Activated T-cell treated with anti-CD3 and anti-CD28 coated beads for 1 hour (primary cell): ENCODE data around the gene DTX2.
A peak's percentile ranks its signal among the peaks of the same experiment; 100 is the strongest.
"Not testable (repeated sequence)": the region's sequence is repeated elsewhere in the genome, so short reads cannot be mapped to it uniquely, and the experiment has no call there.

Experiments used
- DNase-seq: peaks from one replicate; pipeline ENCODE4 v3.0.0-alpha.2; 2020; ENCODE audit warnings: low read depth

DTX2 gene

GRCh38 chr7:76461464-76462101 lies at the start of gene DTX2:
Gene DTX2 (plus strand): TSS chr7:76461709. CDS start chr7:76480510, 18,801 bp downstream.
- peak; percentile 20 for DNase-seq

- no peak for DNase-seq
These were observed 49.3 kb upstream of the DTX2 start for GRCh38 chr7:76412249-76412648.

GRCh38 chr7:76417654-76418310 lies 43.7 kb upstream of the DTX2 start:
- DNase-seq = not testable (repeated sequence)

GRCh38 chr7:76421097-76421496 lies 40.4 kb upstream of the DTX2 start:
- DNase-seq = not testable (repeated sequence)

GRCh38 chr7:76423666-76424412 lies 37.7 kb upstream of the DTX2 start:
- DNase-seq = no peak

GRCh38 chr7:76424413-76425111 lies 36.9 kb upstream of the DTX2 start, which contains the start of gene ZP3:
Gene ZP3 (plus strand): TSS chr7:76424950. CDS start chr7:76424965, 15 bp downstream.
- DNase-seq = no peak

- DNase-seq = no peak
These were observed 36.4 kb upstream of the DTX2 start for GRCh38 chr7:76425156-76425555.

GRCh38 chr7:76425558-76425957 lies 36.0 kb upstream of the DTX2 start:
- not testable (repeated sequence) for DNase-seq

GRCh38 chr7:76426246-76426645 lies 35.3 kb upstream of the DTX2 start:
- DNase-seq = no peak

GRCh38 chr7:76427635-76428034 lies 33.9 kb upstream of the DTX2 start:
- no peak for DNase-seq

- no peak for DNase-seq
These were observed 33.2 kb upstream of the DTX2 start for GRCh38 chr7:76428149-76428823.

- DNase-seq = no peak
These were observed 32.4 kb upstream of the DTX2 start for GRCh38 chr7:76428868-76429805.

GRCh38 chr7:76430211-76430610 lies 31.3 kb upstream of the DTX2 start:
- no peak for DNase-seq

GRCh38 chr7:76430836-76431235 lies 30.7 kb upstream of the DTX2 start:
- DNase-seq = no peak

GRCh38 chr7:76437873-76438272 lies 23.6 kb upstream of the DTX2 start:
- peak; percentile 38 for DNase-seq

- DNase-seq = not testable (repeated sequence)
These were observed 22.2 kb upstream of the DTX2 start for GRCh38 chr7:76439120-76439888.

- not testable (repeated sequence) for DNase-seq
These were observed 21.1 kb upstream of the DTX2 start for GRCh38 chr7:76440404-76440803.

- not testable (repeated sequence) for DNase-seq
These were observed 19.7 kb upstream of the DTX2 start for GRCh38 chr7:76441792-76442191.

- not testable (repeated sequence) for DNase-seq
These were observed 18.7 kb upstream of the DTX2 start for GRCh38 chr7:76442664-76443446.
